IMR-90 (cell line): ENCODE data around the gene CEACAM16. TPM values are rescaled to one million over a fixed set of nuclear protein-coding genes. Genes with fewer than 3 reads are reported as not detected.

ENCODE experiments used
- ATAC-seq: fragments of 200-7000 bp; cut with Tn5 transposase; 2 replicates; pipeline ENCODE4 v1.9.1; 2020; ENCODE audit warnings: low read depth, mild to moderate bottlenecking, moderate library complexity
- BruUV-seq: library from RNA; stranded (reverse); fragments of 400-500 nt; replicated peaks from 2 replicates; lab custom pipeline; 2021; lab: Mats Ljungman, UMichigan
- CTCF ChIA-PET: fragments of 300-600 bp; formaldehyde crosslinking; extraction: SDS; loops from one replicate; lab custom pipeline; 2021; ENCODE audit warnings: antibody characterized with exemption; lab: Yijun Ruan, JAX
- POLR2A ChIA-PET: fragments of 300-600 bp; sonication (Branson Sonifier 250); formaldehyde crosslinking; loops from one replicate; lab custom pipeline; 2022; ENCODE audit warnings: antibody characterized with exemption; ENCODE audit not compliant: unreplicated experiment; lab: Charles Lee
- DNase-seq: peaks from one replicate; pipeline ENCODE4 v3.0.0; 2013
- H2AFZ ChIP-seq: replicated peaks from 2 replicates; pipeline ENCODE3; 2013; ENCODE audit warnings: low read length, mild to moderate bottlenecking; ENCODE audit not compliant: poor library complexity
- H2AK5ac ChIP-seq: 2 replicates; pipeline ENCODE4 v1.6.1; 2013; ENCODE audit warnings: low read depth, low read length, inconsistent platforms
- H2AK9ac ChIP-seq: replicated peaks from 2 replicates; pipeline ENCODE3; 2013; ENCODE audit warnings: mild to moderate bottlenecking, low read depth, low read length, moderate library complexity; ENCODE audit not compliant: poor library complexity
- H2BK120ac ChIP-seq: 2 replicates; pipeline ENCODE4 v1.6.1; 2013; ENCODE audit warnings: low read depth, low read length, inconsistent platforms
- H2BK15ac ChIP-seq: 3 replicates; pipeline ENCODE4 v1.6.1; 2013; ENCODE audit warnings: low read depth, low read length, inconsistent platforms
- H2BK20ac ChIP-seq: 2 replicates; pipeline ENCODE4 v1.6.1; 2013; ENCODE audit warnings: low read depth, mild to moderate bottlenecking, inconsistent platforms, low read length, moderate library complexity
- H2BK5ac ChIP-seq: 2 replicates; pipeline ENCODE4 v1.6.1; 2013; ENCODE audit warnings: mild to moderate bottlenecking, low read depth, low read length, inconsistent platforms; ENCODE audit not compliant: poor library complexity, severe bottlenecking
- H3K14ac ChIP-seq: replicated peaks from 2 replicates; pipeline ENCODE4 v1.6.1; 2013; ENCODE audit warnings: low read depth, low read length, inconsistent platforms
- H3K18ac ChIP-seq: 2 replicates; pipeline ENCODE4 v1.6.1; 2013; ENCODE audit warnings: low read depth, low read length, control low read depth
- H3K23ac ChIP-seq: 2 replicates; pipeline ENCODE4 v1.6.1; 2013; ENCODE audit warnings: low read depth, low read length, inconsistent platforms
- H3K27ac ChIP-seq: 2 replicates; pipeline ENCODE4 v1.5.1; 2013; ENCODE audit warnings: mild to moderate bottlenecking, control low read depth, low read length; ENCODE audit not compliant: insufficient read depth
- H3K27me3 ChIP-seq: 2 replicates; pipeline ENCODE4 v1.6.1; 2013; ENCODE audit warnings: low read length; ENCODE audit not compliant: control insufficient read depth, insufficient read depth
- H3K36me3 ChIP-seq: 2 replicates; pipeline ENCODE4 v1.6.1; 2013; ENCODE audit warnings: low read length, mixed read lengths; ENCODE audit not compliant: control insufficient read depth, insufficient read depth
- H3K4ac ChIP-seq: 2 replicates; pipeline ENCODE4 v1.6.1; 2013; ENCODE audit warnings: low read depth, low read length, inconsistent platforms
- H3K4me1 ChIP-seq: 2 replicates; pipeline ENCODE4 v1.6.1; 2013; ENCODE audit warnings: low read length, mixed read lengths; ENCODE audit not compliant: control insufficient read depth, insufficient read depth
- H3K4me2 ChIP-seq: 2 replicates; pipeline ENCODE4 v1.6.1; 2013; ENCODE audit warnings: low read depth, mild to moderate bottlenecking, control low read depth, low read length, moderate library complexity
- H3K4me3 ChIP-seq: 2 replicates; pipeline ENCODE4 v1.5.1; 2013; ENCODE audit warnings: low read depth, mild to moderate bottlenecking, control low read depth, low read length, moderate library complexity; ENCODE audit not compliant: insufficient read depth
- H3K56ac ChIP-seq: 2 replicates; pipeline ENCODE4 v1.6.1; 2013; ENCODE audit warnings: low read length, inconsistent platforms; ENCODE audit not compliant: insufficient read depth; ENCODE audit errors: extremely low read depth
- H3K79me1 ChIP-seq, 2 experiments: 2 replicates each; pipeline ENCODE4 v1.6.1; 2013; ENCODE audit warnings: low read length in 2 of 2, inconsistent platforms in 1 of 2, low read depth in 1 of 2
- H3K9ac ChIP-seq: 2 replicates; pipeline ENCODE4 v1.6.1; 2013; ENCODE audit warnings: low read depth, low read length, control low read depth
- H3K9me1 ChIP-seq: 2 replicates; pipeline ENCODE4 v1.6.1; 2013; ENCODE audit warnings: low read length, inconsistent platforms; ENCODE audit not compliant: insufficient read depth
- H3K9me3 ChIP-seq: 2 replicates; pipeline ENCODE4 v1.6.1; 2013; ENCODE audit warnings: low read length; ENCODE audit not compliant: control insufficient read depth, insufficient read depth
- H4K20me1 ChIP-seq: 2 replicates; pipeline ENCODE4 v1.6.1; 2013; ENCODE audit warnings: low read length, inconsistent platforms; ENCODE audit not compliant: insufficient read depth
- H4K5ac ChIP-seq: 2 replicates; pipeline ENCODE4 v1.6.1; 2013; ENCODE audit warnings: mild to moderate bottlenecking, low read depth, low read length, control low read depth
- H4K8ac ChIP-seq, 2 experiments: 2 replicates each; pipeline ENCODE4 v1.6.1; 2013; ENCODE audit warnings: low read depth in 2 of 2, low read length in 2 of 2, control low read depth in 1 of 2, inconsistent platforms in 1 of 2
- H4K91ac ChIP-seq: 2 replicates; pipeline ENCODE4 v1.6.1; 2013; ENCODE audit warnings: low read depth, low read length, inconsistent platforms; ENCODE audit not compliant: insufficient read depth
- CEBPB ChIP-seq: IDR thresholded peaks from 2 replicates; pipeline ENCODE4 v1.6.1; 2012; ENCODE audit warnings: low read depth, low read length, improper control_type of control experiment
- CTCF ChIP-seq: conservative IDR thresholded peaks from 2 replicates; pipeline ENCODE4 v1.5.1; 2012; ENCODE audit warnings: mild to moderate bottlenecking, low read depth, low read length, improper control_type of control experiment
- POLR2A ChIP-seq: IDR thresholded peaks from 2 replicates; pipeline ENCODE4 v1.6.1; 2012; ENCODE audit warnings: mild to moderate bottlenecking, low read depth, low read length
- WGBS, 2 experiments: methylation state at CpG; one replicate each; pipeline versions ENCODE4 v1.1.5 to v1.1.7; 2013; ENCODE audit warnings: missing lambda C conversion rate in 2 of 2; ENCODE audit not compliant: insufficient read length in 1 of 2; ENCODE audit errors: extremely low coverage in 2 of 2; 5-methylcytosine and 5-hydroxymethylcytosine counted together
- dilution Hi-C: fragments of 300-500 bp; cut with HindIII; formaldehyde crosslinking; loops from one replicate; pipeline ENCODE4 v1.14.3; 2018; ENCODE audit warnings: low sequenced_read_pairs; ENCODE audit not compliant: unreplicated experiment
- in situ Hi-C: fragments of 300-500 bp; cut with MboI; formaldehyde crosslinking; loops from 3 replicates; pipeline ENCODE4 v1.14.3; 2019; ENCODE audit warnings: low sequenced_read_pairs, inconsistent platforms, mixed read lengths
- intact Hi-C: fragments of 100-400 bp; cut with micrococcal nuclease; formaldehyde crosslinking; loops from 2 replicates; pipeline ENCODE4 v1.10.0; 2022
- polyA plus RNA-seq, 3 experiments: library from polyadenylated mRNA; depleted of rRNA; stranded (reverse); fragments of >200 nt; gene quantifications; 2 replicates each; pipeline ENCODE4 v1.2.3, GENCODE V29; 2012; ENCODE audit warnings: low replicate concordance in 1 of 3
- total RNA-seq: library from RNA; depleted of rRNA; stranded (reverse); fragments of >200 nt; gene quantifications from 2 replicates; pipeline ENCODE4 v1.2.3, GENCODE V29; 2012

CEACAM16 gene
- total and polyA plus RNA-seq, 2 of the 4 experiments (the other 2 are of a cell fraction), result not detected

GRCh38 chr19:44741841-44742329 lies 42.9 kb downstream of the CEACAM16 start (continued):
- TF ChIP-seq CEBPB, result peak; percentile 100

GRCh38 chr19:44742330-44743061 lies 43.5 kb downstream of the CEACAM16 start:
- BruUV-seq, result no TSS peak
- H3K9ac ChIP-seq, result peak overlapping the region; percentile 62

More at GRCh38 chr19:44742330-44743061, 43.5 kb downstream of the CEACAM16 start:
- Histone ChIP-seq H3K4ac (peak overlapping the region; percentile 99), H3K23ac (peak overlapping the region; percentile 99), H3K14ac (peak overlapping the region; percentile 98), H3K9me3 (no peaks in the 10 kb centered on the region), H3K18ac (peak overlapping the region; percentile 89), H2BK20ac (peak overlapping the region; percentile 98), H3K27ac (peak overlapping the region; percentile 88), H2BK15ac (peak overlapping the region; percentile 97; the same call in 2 of the 3 replicates), H4K91ac (peak overlapping the region; percentile 99), H3K4me3 (no peak overlapping the region), H3K79me1 (peaks cover 0 to 18% of the 10 kb centered on the region in 2 experiments; a peak in 2 of 4 replicates), H2AK9ac (peak overlapping the region; percentile 96), H2BK5ac (peak overlapping the region; percentile 92), H3K36me3 (no peaks in the 10 kb centered on the region), H3K27me3 (no peaks in the 10 kb centered on the region), H4K20me1 (no peaks in the 10 kb centered on the region), H4K5ac (peak overlapping the region; percentile 96), H3K4me1 (peaks cover 40% of the 10 kb centered on the region), H3K4me2 (peak overlapping the region; percentile 44), H2AFZ (peak overlapping the region; percentile 89), H2BK120ac (peak overlapping the region; percentile 99), H2AK5ac (peak overlapping the region; percentile 97), H3K9me1 (peaks cover 19% of the 10 kb centered on the region), H3K56ac (peak overlapping the region; percentile 99), H4K8ac (peak overlapping the region; percentile 68 to 99)
- 79% methylated on average over 8 of the region's 20 CpGs; no CpG with 5 or more reads in 1 of the 2 experiments for WGBS, 2 experiments
- intact Hi-C loops, result no loop called here
- TF ChIP-seq CTCF, result no peak
- TF ChIP-seq POLR2A, result 0 out of 2 replicates have a peak, but pooled peaks have one; percentile 7
- DNase-seq (no peak), ATAC-seq (peak; percentile 1; the same call in 1 of the 2 replicates)
- ChIA-PET POLR2A (interaction anchor here (0.6 to 0.7 kb wide), 2 partner anchors 16 to 30 kb away, joined by 3 to 8 read pairs; no protein-coding TSS in a partner anchor), CTCF (interaction anchor here (0.9 to 1.7 kb wide), 2 partner anchors 19 to 171 kb away, joined by 3 to 4 read pairs; no protein-coding TSS in a partner anchor)
- dilution Hi-C loops, result no loop called here
- in situ Hi-C loops, result no loop called here
